ENCODE results near the gene ACAD9.

DNA sequence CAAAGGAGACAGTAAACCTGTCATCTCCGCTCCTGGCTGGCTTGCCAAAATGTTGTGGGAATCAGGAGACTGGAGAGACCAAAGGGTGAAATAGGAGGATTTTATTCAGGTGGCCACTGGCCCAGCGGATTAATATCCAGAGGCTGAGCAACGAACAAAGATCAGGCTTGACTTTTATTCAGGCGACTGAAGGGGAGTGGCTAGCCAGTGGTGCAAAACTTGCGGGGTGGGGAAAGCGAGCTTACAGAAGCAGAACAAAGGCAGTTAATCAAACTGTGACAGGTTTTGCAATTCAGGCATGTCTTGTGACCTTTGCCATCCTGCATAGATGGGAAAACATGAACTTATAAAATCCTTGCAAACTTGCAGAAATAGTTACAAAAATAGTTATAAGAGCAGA lies 19.8 kb upstream of the ACAD9 start:
- TF ChIP-seq, protein P1, sequence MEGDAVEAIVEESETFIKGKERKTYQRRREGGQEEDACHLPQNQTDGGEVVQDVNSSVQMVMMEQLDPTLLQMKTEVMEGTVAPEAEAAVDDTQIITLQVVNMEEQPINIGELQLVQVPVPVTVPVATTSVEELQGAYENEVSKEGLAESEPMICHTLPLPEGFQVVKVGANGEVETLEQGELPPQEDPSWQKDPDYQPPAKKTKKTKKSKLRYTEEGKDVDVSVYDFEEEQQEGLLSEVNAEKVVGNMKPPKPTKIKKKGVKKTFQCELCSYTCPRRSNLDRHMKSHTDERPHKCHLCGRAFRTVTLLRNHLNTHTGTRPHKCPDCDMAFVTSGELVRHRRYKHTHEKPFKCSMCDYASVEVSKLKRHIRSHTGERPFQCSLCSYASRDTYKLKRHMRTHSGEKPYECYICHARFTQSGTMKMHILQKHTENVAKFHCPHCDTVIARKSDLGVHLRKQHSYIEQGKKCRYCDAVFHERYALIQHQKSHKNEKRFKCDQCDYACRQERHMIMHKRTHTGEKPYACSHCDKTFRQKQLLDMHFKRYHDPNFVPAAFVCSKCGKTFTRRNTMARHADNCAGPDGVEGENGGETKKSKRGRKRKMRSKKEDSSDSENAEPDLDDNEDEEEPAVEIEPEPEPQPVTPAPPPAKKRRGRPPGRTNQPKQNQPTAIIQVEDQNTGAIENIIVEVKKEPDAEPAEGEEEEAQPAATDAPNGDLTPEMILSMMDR (IDR thresholded peaks at IDR 0.05): no peak
- no peak for TF ChIP-seq POLR2A (IDR thresholded peaks at IDR 0.05)
